GM21390 (cell line): ENCODE data around the gene PPP6R1.

ENCODE experiments used
- ATAC-seq: cut with Tn5 transposase; IDR thresholded peaks from one replicate; pipeline ENCODE4 v1.9.1; 2021; ENCODE audit not compliant: unreplicated experiment

The PPP6R1 gene

GRCh38 chr19:55258828-55259539 is at the start of gene PPP6R1:
TSS of gene PPP6R1 (minus strand) at chr19:55259017. CDS start at chr19:55247103, 11,914 bp downstream.
- peak; percentile 68 for ATAC-seq

GRCh38 chr19:55308281-55308680 is 49.5 kb upstream of the PPP6R1 start:
- ATAC-seq = no peak

- ATAC-seq = no peak
Observed at GRCh38 chr19:55306712-55307111, 47.9 kb upstream of the PPP6R1 start.

- no peak for ATAC-seq
Observed at GRCh38 chr19:55305983-55306562, 47.3 kb upstream of the PPP6R1 start.

GRCh38 chr19:55305491-55305890 is 46.7 kb upstream of the PPP6R1 start:
- ATAC-seq = no peak

GRCh38 chr19:55304980-55305379 is 46.2 kb upstream of the PPP6R1 start:
- ATAC-seq = no peak

- no peak for ATAC-seq
Observed at GRCh38 chr19:55304279-55304978, 45.6 kb upstream of the PPP6R1 start.

GRCh38 chr19:55303477-55303876 is 44.7 kb upstream of the PPP6R1 start:
- no peak for ATAC-seq

GRCh38 chr19:55302318-55302703 is 43.5 kb upstream of the PPP6R1 start:
- ATAC-seq = no peak

- no peak for ATAC-seq
Observed at GRCh38 chr19:55301459-55302317, 42.9 kb upstream of the PPP6R1 start.

- no peak for ATAC-seq
Observed at GRCh38 chr19:55300886-55301458, 42.2 kb upstream of the PPP6R1 start.

- no peak for ATAC-seq
Observed at GRCh38 chr19:55299991-55300390, 41.2 kb upstream of the PPP6R1 start.

- ATAC-seq = no peak
Observed at GRCh38 chr19:55297267-55297666, 38.5 kb upstream of the PPP6R1 start.

GRCh38 chr19:55289117-55289796 is 30.4 kb upstream of the PPP6R1 start:
- no peak for ATAC-seq

- no peak for ATAC-seq
Observed at GRCh38 chr19:55287361-55288079, 28.7 kb upstream of the PPP6R1 start.

GRCh38 chr19:55285229-55285890 is 26.5 kb upstream of the PPP6R1 start:
- ATAC-seq = no peak

- ATAC-seq = no peak
Observed at GRCh38 chr19:55284405-55285058, 25.7 kb upstream of the PPP6R1 start.

GRCh38 chr19:55283548-55284377 is 24.9 kb upstream of the PPP6R1 start, which contains the start of gene BRSK1:
TSS of gene BRSK1 (plus strand) at chr19:55283997. CDS start at chr19:55284443, 446 bp downstream.
- ATAC-seq = no peak
